Esophagus muscularis mucosa (tissue), 4 donors: ENCODE measurements around the gene C13orf42. TPM values are rescaled to one million over a fixed set of nuclear protein-coding genes. Genes with fewer than 3 reads are reported as not detected.
A peak's percentile ranks its signal among the peaks of the same experiment; 100 is the strongest.
"Not testable (repeated sequence)": the region's sequence is repeated elsewhere in the genome, so short reads cannot be mapped to it uniquely, and the experiment has no call there.

Experiments used
- DNase-seq: peaks from one replicate; pipeline ENCODE4 v3.0.0-alpha.2; 2017; ENCODE audit errors: extremely low spot score
- H3K27ac ChIP-seq, 4 donors: fragments of 200-600 bp; sonication (generic); replicated peaks in 1 of 4; 1 replicate in 3 of 4; 2 replicates in 1 of 4; pipeline ENCODE4 v1.5.1; 2016 to 2019; ENCODE audit warnings: mild to moderate bottlenecking in 1 of 4
- H3K27me3 ChIP-seq, 4 donors: fragments of 200-600 bp; sonication (generic); one replicate each; pipeline versions ENCODE4 v1.5.1 to v1.6.0; 2016 to 2019
- H3K36me3 ChIP-seq, 4 donors: fragments of 200-600 bp; sonication (generic); one replicate each; pipeline ENCODE4 v1.5.1; 2016 to 2019
- H3K4me1 ChIP-seq, 4 donors: fragments of 200-600 bp; sonication (generic); one replicate each; pipeline ENCODE4 v1.5.1; 2016 to 2019
- H3K4me3 ChIP-seq, 4 donors: fragments of 200-600 bp; sonication (generic); 1 replicate in 2 of 4; 2 replicates in 2 of 4; pipeline ENCODE4 v1.5.1; 2016 to 2019; ENCODE audit warnings: mild to moderate bottlenecking in 4 of 4, moderate library complexity in 1 of 4
- H3K9me3 ChIP-seq, 4 donors: fragments of 200-600 bp; sonication (generic); 1 replicate in 3 of 4; 2 replicates in 1 of 4; pipeline ENCODE4 v1.5.1; 2016 to 2019
- EP300 ChIP-seq: sonication (generic); formaldehyde crosslinking; IDR thresholded peaks from one replicate; pipeline ENCODE4 v1.6.1; 2017; ENCODE audit warnings: antibody characterized with exemption
- POLR2A ChIP-seq: fragments of 450-650 bp; IDR thresholded peaks from one replicate; pipeline ENCODE4 v1.6.1; 2017; ENCODE audit warnings: antibody characterized with exemption, moderate library complexity, mild to moderate bottlenecking, low read depth
- POLR2AphosphoS5 ChIP-seq, 2 donors: sonication (generic); formaldehyde crosslinking; IDR thresholded peaks; one replicate each; pipeline ENCODE4 v1.6.1; 2017; ENCODE audit warnings: antibody characterized with exemption in 2 of 2
- WGBS: methylation state at CpG from one replicate; pipeline ENCODE4 v1.1.5; 2018; 5-methylcytosine and 5-hydroxymethylcytosine counted together
- intact Hi-C: fragments of 100-400 bp; cut with DNase I; formaldehyde crosslinking; loops from one replicate; pipeline ENCODE4 v1.15.1; 2023
- total RNA-seq, 4 donors: library from RNA; depleted of rRNA; stranded (reverse); fragments of >200 nt; gene quantifications; one replicate each; pipeline versions ENCODE4 v1.1.0 to v1.2.1, GENCODE V29; 2016
- TF ChIP-seq, protein P1 (sequence below), 3 experiments: fragments of 200-600 bp in 2 of 3; fragments of 450-650 bp in 1 of 3; sonication (generic) in 2 of 3; IDR thresholded peaks; one replicate each; pipeline ENCODE4 v1.5.1; 2017 to 2019; ENCODE audit warnings: antibody characterized with exemption in 3 of 3, mild to moderate bottlenecking in 2 of 3, moderate library complexity in 1 of 3

C13orf42 gene
- total RNA-seq, 4 donors from 2014 or later: not detected

- Histone ChIP-seq H3K4me3 (no peak overlapping the region), H3K4me1 (no peaks in the 10 kb centered on the region), H3K9me3 (no peaks in the 10 kb centered on the region), H3K27me3 (no peaks in the 10 kb centered on the region), H3K27ac (no peak overlapping the region), H3K36me3 (no peaks in the 10 kb centered on the region)
- WGBS: 100% methylated on average over 1 of the region's 1 CpG
- intact Hi-C loops: no loop called here
- TF ChIP-seq POLR2A: no peak
- TF ChIP-seq, protein P1, sequence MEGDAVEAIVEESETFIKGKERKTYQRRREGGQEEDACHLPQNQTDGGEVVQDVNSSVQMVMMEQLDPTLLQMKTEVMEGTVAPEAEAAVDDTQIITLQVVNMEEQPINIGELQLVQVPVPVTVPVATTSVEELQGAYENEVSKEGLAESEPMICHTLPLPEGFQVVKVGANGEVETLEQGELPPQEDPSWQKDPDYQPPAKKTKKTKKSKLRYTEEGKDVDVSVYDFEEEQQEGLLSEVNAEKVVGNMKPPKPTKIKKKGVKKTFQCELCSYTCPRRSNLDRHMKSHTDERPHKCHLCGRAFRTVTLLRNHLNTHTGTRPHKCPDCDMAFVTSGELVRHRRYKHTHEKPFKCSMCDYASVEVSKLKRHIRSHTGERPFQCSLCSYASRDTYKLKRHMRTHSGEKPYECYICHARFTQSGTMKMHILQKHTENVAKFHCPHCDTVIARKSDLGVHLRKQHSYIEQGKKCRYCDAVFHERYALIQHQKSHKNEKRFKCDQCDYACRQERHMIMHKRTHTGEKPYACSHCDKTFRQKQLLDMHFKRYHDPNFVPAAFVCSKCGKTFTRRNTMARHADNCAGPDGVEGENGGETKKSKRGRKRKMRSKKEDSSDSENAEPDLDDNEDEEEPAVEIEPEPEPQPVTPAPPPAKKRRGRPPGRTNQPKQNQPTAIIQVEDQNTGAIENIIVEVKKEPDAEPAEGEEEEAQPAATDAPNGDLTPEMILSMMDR (IDR thresholded peaks at IDR 0.05): no peak
- no peak for DNase-seq
Observed at GRCh38 chr13:51130348-51130747, 19.3 kb upstream of the C13orf42 start.

DNA sequence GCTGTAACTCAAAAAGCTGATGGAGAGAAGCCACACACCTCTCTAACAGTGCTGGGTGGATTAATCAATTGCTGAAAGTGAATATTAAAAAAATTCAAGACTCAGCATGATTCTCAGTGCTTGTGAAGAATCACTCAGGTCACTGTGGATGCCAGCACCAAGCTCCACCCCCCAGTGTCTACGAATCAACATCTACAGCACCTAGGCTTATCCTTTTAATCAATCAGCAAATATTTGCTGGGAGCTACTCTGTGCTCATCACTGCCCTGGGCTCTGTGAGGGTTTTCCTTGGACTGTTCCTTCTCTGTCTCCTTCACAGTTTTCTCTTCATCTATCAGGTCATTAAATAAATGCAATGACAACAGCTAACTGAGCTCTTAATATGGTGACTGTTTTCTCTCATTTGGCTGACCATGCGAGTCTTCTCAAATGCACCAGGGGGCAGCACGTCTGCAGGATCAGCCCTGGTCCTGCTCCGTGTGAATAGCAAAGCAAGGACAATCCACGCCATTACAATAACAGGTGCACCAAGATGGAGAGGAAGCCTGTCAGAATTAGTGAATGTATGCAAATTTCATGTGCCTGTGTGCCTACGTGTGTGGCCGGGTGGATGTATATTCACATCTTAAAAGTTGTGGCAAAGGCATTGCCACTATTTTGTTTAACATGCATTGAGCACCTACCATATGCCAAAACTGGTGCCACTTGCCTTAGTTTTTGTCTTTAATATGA is 14.6 kb upstream of the C13orf42 start:
- Histone ChIP-seq H3K9me3 (no peaks in the 10 kb centered on the region), H3K27ac (no peak overlapping the region), H3K27me3 (no peaks in the 10 kb centered on the region), H3K4me3 (no peak overlapping the region), H3K4me1 (no peaks in the 10 kb centered on the region), H3K36me3 (no peaks in the 10 kb centered on the region)
- 39% methylated on average over 7 of the region's 7 CpGs for WGBS
- no peak for TF ChIP-seq EP300
- no peak for TF ChIP-seq POLR2AphosphoS5 (IDR thresholded peaks at IDR 0.05)
- no peak for TF ChIP-seq POLR2A
- TF ChIP-seq, protein P1 (IDR thresholded peaks at IDR 0.05): peak; percentile 59 to 74 (median 59)
- intact Hi-C loops: loop anchor here (5.0 kb wide), 1 partner anchor 162 kb away; no protein-coding TSS in a partner anchor
- peak; percentile 89 for DNase-seq

GRCh38 chr13:51122868-51123566 is 11.9 kb upstream of the C13orf42 start:
- Histone ChIP-seq H3K4me3 (no peak overlapping the region), H3K9me3 (peaks cover 0 to 4% (median 4%) of the 10 kb centered on the region in 4 donors), H3K27me3 (no peaks in the 10 kb centered on the region), H3K4me1 (no peaks in the 10 kb centered on the region), H3K36me3 (no peaks in the 10 kb centered on the region), H3K27ac (no peak overlapping the region)
- 45% methylated on average over 6 of the region's 6 CpGs for WGBS
- intact Hi-C loops: no loop called here
- peak; percentile 77 for DNase-seq
- TF ChIP-seq, protein P1 (IDR thresholded peaks at IDR 0.05): no peak
- TF ChIP-seq POLR2AphosphoS5 (IDR thresholded peaks at IDR 0.05) (no peak), POLR2A (no peak), EP300 (no peak)

GRCh38 chr13:51120873-51121272 is 9.8 kb upstream of the C13orf42 start:
- intact Hi-C loops, H3K4me1 ChIP-seq: not testable (repeated sequence)
- 78% methylated on average over 11 of the region's 11 CpGs for WGBS

More at GRCh38 chr13:51120873-51121272, 9.8 kb upstream of the C13orf42 start:
- DNase-seq: peak; percentile 42
- not testable (repeated sequence) for H3K27me3 ChIP-seq, H3K27ac ChIP-seq, H3K36me3 ChIP-seq, H3K4me3 ChIP-seq
- H3K9me3 ChIP-seq: peaks cover 0 to 12% (median 12%) of the 10 kb centered on the region in 4 donors
- TF ChIP-seq, protein P1 (IDR thresholded peaks at IDR 0.05): peak in 1 of 3 experiments; percentile 26
